GM21367 (cell line): ENCODE measurements around the gene BMP7.
"Not testable (repeated sequence)": the region's sequence is repeated elsewhere in the genome, so short reads cannot be mapped to it uniquely, and the experiment has no call there.

ENCODE experiments used
- ATAC-seq: cut with Tn5 transposase; IDR thresholded peaks from one replicate; pipeline ENCODE4 v1.9.1; 2021; ENCODE audit not compliant: unreplicated experiment

The BMP7 gene

DNA sequence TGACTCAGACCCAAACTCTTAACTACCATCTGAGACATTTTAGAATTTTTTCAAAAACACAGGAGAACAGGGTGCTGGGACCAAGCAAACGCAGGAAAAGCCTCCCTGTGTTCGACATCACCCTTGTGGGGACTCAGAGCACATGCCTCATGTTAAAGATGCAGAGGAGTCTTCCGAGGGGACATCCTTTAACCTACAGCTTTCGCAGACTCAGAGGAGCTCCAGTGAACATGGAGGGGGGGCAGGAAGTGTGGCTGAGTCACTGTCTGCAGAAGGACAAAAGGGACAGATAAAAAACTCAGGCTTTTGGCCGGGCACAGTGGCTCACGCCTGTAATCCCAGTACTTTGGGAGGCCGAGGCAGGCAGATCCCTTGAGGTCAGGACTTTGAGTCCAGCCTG is 15.1 kb downstream of the BMP7 start:
- no peak for ATAC-seq

DNA sequence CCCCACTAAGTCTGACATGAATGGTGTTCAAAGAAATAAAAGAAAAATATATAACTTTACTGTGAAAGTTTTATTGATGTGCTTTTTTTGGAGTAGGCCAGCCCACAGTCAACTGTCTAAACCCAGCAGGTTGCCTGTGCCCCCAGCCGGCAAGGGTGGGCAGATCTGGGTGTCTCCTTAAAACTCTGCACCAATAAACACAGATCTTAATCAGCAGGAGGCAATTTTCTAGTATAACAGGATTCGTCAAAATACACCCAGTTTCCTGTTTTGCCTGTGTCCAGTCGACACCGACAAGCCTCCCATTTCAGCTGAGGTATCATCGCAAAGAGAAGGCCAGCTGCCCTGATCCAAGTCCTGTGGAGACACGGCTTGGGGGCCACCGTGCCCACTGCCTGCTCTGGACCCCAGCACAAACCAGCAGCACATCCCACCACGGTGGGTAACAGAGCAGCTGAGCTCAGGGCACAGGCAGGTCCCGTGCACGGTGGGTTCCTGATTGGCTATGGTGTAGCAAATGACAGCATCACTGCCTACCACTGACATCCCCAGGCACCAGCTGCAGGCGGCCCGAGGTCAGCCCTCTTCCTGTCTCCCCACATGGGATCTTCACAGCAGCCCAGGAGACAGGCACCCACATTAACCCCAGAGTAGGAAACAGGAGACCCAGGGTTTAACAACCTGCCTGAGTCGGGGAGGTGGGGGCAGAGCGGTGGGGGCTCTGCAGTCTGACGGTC is 15.7 kb downstream of the BMP7 start:
- no peak for ATAC-seq

DNA sequence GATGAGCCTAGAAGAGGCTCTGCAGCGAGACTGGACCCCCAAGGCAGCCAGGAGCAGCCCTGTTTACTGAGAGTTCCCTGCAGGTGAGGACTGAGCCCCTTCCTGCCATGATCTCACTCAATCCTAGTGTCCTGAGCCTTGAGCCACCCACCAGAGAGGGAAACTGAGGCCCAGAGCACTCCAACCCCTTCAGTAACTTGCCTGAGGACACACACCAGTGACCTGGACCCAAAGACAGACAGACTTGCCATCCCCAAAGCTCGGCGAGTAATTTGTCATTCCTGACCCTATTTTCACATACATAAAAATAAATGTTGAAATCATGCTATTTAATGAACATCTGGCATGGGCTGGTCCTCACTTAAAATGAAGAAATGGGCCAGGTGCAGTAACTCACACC is 16.7 kb downstream of the BMP7 start:
- ATAC-seq = no peak

DNA sequence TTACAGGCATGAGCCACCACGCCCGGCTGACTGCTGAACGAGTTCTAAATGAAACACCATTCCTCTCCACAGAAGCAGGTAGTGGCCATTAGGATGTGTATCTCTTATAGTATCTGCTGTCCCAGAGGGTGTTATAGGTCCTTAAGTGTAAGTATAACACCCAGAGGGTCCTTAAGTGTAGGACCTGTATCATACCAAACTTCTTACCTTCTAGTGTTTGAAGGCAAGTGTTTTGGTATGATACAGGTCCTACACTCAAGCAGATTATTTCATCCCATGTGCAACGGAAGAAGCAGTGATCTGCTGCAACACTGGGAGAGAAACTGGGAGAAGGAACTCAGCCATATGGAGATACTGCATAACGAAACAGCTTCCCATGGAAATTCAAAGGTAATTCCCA is 17.4 kb downstream of the BMP7 start:
- ATAC-seq = no peak

DNA sequence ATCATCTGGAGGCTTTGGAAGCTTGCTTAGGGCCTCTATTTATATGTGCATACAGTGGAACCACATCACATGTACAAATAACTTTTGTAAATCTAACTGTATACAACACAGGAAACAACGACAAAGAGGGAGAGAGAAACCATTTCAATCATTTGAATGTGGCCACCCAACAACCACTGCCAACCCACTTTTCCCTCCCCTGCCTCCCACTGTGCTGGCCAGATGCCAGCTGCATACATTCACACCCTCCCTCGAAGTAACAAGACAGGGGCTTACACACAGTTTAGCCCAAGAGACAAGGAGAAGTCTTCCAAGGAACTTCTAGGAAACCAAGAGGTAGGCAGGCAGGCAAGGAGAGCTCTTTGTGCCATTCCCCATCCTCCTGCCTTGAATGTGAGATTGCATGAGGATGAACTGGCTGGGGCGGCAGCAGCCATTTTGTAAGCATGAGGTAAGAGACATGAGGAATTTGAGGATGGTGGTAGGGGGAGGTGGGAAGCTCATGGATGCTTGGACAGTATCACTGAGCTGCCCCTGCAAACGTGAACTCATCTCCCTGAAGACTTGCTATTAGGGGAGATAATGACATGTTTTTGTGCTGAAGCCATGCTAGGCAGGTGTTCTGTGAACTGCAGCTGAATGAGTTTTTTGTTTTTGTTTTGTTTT is 18.2 kb downstream of the BMP7 start:
- ATAC-seq = no peak

DNA sequence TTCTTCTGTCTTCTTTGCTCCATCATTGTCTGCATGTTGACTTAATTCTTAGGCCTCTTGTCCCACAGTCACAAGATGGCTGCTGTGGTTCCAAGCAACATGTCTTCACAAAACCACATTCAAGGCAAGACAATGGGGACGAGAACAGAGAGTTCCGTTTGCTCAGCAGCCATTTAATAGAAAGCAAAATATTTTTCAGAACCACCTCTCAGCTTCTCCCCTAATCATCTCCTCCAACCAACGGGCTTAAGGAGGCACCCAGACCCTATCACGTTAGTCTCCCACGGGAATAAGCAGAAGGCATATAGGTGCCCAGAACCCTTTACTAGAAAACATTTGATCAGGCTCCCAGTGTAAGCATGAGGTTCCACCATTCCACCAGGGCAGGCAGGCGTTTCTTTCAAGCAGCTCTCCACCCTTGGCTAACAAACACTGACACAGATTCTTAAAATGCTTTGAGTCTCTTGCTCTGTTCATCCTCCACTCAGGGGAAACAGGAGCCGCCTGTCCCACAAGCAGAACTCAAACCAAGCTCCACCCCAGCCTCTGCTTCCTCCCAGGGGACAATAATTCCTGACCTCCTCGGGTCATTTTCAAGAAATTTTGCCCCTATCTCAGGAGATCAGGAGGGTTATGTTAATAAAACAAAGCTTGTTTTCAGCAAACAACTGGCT is 19.0 kb downstream of the BMP7 start:
- no peak for ATAC-seq

DNA sequence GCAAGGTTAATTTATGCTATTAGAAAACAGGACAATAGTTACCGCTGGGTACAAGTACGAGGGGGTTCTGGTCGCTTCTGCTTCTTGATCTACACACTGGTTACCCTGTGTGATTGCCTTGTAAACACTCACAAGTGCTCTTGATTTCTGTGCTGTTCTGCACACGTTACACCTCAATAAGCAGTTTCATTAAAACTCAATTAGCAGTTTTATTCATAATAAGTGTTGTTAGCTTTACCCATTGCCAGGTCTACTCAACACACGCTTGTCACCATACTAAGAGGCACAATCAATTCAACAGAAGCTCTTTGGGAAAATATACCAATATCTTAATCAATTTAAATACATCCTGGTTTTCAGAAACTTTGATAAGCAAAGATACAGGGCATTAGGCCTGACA is 20.4 kb downstream of the BMP7 start:
- ATAC-seq = no peak

DNA sequence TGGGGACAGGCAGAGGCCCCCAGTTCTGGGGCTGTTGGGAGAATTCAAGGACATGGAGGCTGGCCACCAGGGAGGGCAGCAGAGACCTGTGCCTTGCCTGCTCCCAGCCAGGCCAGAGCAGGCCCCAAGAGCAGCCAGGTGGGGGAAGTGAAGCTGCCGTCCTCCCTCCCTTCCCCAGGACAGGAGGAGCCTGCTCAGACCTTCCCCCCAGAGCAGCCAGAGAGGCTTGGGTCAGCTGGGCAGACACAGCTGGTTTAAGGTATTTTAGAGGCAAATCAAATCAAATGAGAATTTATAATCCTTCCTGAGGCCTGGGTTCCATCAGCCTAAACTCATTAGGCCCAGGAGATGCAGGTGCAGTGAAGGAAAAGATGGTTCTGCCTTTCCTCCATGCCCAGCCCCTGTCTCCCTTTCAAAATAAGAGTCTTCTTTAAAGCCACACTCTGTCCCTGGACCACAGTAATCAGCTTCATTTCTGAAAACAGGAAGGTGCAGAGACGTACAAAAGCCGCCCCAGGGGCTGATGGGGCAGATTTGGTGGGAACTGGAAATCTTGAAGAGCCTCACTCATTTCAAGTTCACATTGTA is 21.7 kb downstream of the BMP7 start:
- ATAC-seq = no peak

DNA sequence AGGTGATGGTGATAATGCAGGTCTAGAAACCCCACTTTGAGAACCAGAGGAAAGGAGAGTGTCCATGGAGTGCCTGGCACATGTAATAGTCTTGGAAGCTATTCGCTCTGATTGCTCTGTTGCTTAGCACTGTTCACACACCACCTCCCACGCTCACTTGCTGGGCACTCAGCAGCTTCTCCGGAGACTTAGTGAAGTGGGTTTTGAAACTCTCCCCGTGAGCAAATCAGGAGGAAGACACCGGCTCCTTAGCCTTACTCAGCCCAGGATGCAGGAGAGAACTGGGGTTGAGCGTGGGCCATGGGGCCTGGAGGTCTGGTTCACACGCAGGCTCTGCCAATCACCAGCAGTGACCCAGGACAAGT is 22.2 kb downstream of the BMP7 start:
- no peak for ATAC-seq

DNA sequence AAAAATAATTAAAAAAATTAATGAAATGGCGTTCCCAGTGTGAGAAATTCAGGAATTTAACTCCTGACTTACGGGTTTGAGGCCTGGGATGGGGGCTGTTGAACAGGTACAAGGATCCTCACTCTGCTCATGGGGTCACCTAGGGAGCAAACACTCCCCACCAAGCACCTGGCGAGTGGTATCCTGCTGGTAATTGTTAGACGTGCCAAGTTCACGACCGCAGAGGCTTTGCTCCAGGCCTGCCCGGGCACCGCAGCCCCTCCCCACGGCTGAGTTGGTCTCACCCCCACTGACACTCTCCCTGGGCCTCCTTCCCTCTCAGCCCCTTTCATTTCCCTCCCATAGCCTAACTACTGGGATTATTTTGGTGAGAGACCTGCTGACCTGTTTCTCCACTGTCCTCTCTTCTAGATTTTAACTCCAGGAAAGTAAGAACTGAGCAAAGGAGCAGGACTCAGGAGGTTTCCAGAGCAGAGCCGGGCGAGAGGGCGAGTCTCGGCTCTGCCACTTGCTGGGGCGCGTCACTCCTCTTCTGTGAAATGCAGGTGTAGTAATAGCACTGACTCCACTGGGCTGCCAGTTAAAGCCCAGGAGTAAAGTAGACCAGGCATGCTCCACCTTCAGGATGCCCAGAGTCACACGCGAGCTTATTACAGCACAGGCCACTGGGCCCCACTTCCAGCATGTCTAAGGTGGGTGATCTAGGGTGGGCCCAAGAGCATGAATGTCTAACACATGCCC is 22.8 kb downstream of the BMP7 start:
- no peak for ATAC-seq

DNA sequence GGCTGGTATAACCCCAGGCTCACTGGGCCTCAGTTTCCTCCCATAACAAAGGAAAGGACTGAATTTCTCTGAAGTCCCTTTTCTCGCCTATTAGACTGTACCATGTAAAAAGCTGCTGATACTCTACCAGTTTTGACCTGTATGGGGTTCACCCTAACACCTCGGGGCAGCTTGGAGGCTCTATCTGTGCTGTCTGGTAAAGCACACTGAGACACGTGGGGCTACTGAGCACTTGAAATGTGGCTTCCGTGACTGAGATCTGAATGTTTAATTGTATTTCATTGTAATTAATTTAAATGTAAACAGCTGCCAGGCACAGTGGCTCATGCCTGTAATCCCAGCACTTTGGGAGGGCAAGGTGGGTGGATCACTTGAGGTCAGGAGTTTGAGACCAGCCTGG is 24.0 kb downstream of the BMP7 start:
- ATAC-seq = no peak

DNA sequence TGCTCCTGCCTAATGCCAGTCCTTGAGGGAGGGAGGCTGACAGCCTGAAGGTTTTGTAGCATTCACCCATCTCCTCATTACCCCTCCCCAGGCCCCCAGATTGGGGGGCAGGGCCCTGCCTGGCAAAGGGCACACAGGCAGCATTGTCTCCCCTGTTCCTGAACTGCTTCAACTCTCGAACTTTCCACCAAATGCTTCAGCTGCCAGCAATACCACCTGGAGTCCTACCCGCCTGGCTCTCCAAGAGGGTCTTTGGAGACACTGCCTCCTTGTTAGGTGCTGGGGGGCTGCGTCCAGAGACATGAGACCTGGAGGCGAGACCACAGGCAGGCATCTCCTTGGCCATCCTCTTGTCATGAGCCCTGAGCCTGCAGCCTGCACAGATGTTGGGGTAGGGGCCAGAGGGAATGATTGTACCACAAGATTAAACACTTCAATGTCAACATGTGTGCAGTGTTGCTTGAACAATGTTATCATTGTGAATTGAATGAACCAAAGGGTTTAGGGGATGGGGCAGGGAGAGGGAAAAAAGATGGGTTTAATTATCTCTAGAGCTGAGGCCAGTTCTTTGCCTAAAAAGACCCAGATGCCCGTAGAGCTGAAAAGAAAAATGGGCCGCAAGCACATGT is 25.0 kb downstream of the BMP7 start:
- no peak for ATAC-seq

DNA sequence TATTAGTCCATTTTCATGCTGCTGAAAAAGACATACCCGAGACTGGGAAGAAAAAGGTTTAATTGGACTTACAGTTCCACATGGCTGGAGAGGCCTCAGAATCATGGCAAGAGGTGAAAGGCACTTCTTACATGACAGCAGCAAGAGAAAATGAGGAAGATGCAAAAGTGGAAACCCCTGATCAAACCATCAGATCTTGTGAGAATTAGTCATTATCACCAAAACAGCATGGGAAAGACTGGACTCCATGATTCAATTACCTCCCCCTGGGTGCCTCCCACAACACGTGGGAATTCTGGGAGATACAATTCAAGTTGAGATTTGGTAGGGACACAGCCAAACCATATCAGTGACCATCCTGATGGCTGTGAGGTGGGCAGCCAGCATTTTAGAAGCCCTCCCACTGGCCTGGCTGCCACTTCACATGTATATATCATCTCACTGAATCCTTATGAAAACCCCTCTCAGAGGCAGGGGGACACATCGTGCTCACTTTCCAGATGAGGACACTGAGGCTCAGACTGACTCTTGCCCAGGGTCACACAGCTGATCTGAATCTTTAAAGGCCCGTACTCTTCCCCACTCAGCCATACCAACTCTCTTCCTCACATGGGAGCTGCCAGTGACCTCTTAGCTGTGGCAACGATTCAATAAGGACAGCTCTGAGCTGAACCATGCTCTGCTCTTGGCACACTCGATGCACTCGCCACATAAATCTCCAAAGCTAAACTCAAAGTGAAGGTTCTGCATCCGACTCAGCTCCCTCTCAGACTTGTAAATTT is 25.7 kb downstream of the BMP7 start:
- no peak for ATAC-seq

DNA sequence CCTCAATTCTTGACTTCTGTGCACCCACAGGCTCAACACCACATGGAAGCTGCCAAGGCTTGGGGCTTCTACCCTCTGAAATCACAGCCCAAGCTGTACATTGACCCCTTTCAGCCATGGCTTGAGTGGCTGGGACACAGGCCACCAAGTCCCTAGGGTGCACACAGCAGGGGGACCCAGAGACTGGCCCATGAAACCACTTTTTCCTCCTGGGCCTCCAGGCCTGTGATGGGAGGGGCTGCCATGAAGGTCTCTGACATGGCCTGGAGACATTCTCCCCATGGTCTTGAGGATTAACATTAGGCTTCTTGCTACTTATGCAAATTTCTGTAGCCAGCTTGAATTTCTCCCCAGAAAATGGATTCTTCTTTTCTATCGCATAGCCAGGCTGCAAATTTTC is 26.7 kb downstream of the BMP7 start:
- not testable (repeated sequence) for ATAC-seq

DNA sequence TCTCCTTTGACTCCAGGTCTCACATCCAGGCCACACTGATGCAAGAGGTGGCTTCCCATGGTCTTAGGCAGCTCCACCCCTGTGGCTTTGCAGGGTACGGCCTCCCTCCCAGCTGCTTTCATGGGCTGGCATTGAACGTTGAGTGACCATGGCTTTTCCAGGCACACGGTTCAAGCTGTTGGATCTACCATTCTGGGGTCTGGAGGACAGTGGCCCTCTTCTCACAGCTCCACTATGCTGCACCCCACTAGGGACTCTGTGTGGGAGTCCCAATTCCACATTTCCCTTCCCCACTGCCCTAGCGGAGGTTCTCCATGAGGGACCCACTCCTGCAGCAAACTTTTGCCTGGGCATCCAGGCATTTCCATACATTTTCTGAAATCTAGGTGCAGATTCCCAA is 27.1 kb downstream of the BMP7 start:
- not testable (repeated sequence) for ATAC-seq

DNA sequence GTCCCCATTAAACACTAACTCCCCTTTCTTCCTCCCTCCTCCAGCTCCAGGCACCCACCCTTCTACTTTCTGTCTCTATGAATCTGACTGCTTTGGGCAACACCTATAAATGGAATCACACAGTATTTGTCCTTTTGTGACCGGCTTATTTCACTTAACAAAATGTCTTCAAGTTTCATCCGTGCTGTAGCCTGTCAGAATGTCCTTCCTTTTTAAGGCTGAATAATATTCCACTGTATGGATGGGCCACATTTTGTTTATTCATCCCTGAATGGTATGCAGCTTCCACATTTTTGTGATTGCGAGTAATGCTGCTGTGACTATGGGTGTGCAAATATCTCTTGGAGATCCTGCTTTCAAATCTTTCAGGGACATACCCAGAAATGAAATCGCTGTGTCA is 28.4 kb downstream of the BMP7 start:
- ATAC-seq = no peak

DNA sequence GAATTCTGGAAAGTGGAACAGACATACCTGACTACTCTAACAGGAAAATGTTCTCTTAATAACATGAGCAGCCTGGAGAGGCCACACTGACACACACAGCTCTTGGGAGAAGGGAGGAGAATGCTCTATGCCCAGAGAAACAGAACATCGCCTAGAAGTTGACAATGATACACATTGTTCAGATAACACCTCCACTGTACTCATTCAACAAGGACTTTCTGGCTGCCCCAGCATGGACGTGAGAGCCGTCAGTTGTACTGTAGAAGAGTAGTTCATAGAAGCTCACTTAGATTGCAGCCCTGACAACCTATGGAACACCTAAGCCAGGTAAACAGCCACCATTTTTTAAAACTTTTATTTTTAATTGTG is 28.9 kb downstream of the BMP7 start:
- ATAC-seq = no peak

DNA sequence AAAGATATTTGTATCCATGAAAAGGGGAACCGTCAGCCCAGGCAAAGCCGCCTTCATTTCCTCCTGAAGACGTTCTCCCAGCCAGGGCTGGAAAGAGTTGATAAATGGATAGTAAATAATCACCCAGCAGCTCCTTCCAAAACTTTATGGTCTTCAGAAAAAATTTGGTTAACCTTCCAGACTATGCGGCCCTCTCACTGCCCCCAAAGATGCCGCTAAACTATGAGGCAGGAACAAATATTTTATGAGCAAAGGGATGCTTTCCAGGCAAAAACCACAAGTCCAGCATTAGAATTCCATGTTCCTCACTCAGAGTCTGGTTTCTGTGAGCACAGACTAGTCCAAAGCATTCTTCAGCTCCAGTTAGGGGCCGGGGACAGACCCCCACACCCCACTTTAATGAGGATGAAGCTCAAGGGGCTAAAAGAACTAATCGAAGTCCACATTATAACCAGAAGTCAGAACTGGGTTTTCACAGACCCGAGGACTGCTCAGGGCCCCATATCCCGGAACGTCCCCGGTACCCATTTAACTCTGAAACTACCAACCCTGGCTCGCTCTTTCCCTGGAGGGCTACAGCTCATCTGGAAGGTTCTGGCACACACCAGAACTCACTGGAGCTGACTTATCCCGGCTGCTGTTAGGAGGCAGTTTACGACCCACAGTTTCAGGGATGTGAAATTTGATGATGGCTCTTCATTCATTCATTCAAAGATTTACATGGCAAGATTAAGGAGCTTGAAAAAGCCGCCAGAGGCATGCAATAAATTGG is 29.4 kb downstream of the BMP7 start:
- no peak for ATAC-seq

DNA sequence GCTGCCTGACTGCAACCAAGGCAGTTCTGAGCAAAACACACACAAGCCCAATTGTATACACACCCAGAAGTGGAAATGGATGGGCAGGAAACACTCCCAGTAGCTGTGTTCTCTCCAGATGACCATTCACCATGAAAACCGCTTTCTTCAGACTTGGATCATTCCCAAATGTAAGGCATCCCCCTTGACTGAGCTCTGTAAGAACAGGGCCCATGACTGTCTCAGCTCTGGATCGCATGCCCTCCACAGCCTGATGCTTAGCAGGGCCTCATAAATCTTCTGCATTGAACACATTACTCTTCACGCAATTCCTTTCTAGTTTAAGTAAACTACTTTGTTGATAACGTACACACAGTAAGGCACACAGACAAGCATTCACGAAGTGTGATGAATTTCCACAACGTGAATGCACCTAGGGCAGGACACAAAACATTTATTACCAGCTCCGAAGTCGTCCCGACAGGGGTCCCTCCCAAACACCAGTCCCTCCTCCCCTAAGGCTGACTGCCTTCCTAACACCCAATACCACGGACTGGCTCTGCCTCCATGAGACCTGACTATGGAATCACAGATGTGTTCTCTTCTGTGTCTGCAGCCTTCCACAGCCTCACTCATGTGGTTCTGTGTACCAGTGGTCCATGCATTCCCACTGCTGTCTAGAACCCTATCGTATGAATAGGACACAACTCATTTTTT is 31.7 kb downstream of the BMP7 start:
- ATAC-seq = no peak
